SK-N-MC (cell line): ENCODE data around the gene POU6F2.

Experiments used
- EZH2 ChIP-seq: fragments of 200-600 bp; sonication (generic); IDR thresholded peaks from one replicate; pipeline ENCODE4 v1.6.1; 2017; ENCODE audit warnings: antibody characterized with exemption
- FOXP2 ChIP-seq: optimal IDR thresholded peaks from 2 replicates; pipeline ENCODE3; 2011; ENCODE audit warnings: mild to moderate bottlenecking, moderate library complexity; ENCODE audit not compliant: insufficient read depth; ENCODE audit errors: extremely low read length, control extremely low read depth
- POLR2AphosphoS5 ChIP-seq: IDR thresholded peaks from 2 replicates; pipeline ENCODE4 v1.6.1; 2012; ENCODE audit warnings: mild to moderate bottlenecking, low read depth, low read length, borderline replicate concordance

- no peak for TF ChIP-seq EZH2
- no peak for TF ChIP-seq POLR2AphosphoS5
- TF ChIP-seq FOXP2: no peak
Measured at GRCh38 chr7:39260279-39260844, 282.7 kb downstream of the POU6F2 start.
